ENCODE results near the gene SINHCAF.

Gene SINHCAF

GRCh38 chr12:31231611-31232360, 94.2 kb downstream of the SINHCAF start:
- no peak for DNase-seq

Measured in NCI-H1694 treated with DMSO at 0.1 percent for 48 hours (cell line).